Nephron progenitor cell (in vitro differentiated cells): ENCODE results near the gene PPIB.
"Not testable (repeated sequence)": the region's sequence is repeated elsewhere in the genome, so short reads cannot be mapped to it uniquely, and the experiment has no call there.

Experiments used
- DNase-seq: peaks from one replicate; pipeline ENCODE4 v3.0.0; 2021
- H3K27ac Mint-ChIP-seq: 2 replicates; pipeline ENCODE4 v1.8.0; 2021; ENCODE audit warnings: mild to moderate bottlenecking, moderate library complexity, mixed read lengths
- H3K27me3 Mint-ChIP-seq: 2 replicates; pipeline ENCODE4 v1.8.0; 2021; ENCODE audit warnings: mild to moderate bottlenecking, low read depth, mixed read lengths; ENCODE audit not compliant: poor library complexity
- H3K36me3 Mint-ChIP-seq: 2 replicates; pipeline ENCODE4 v1.8.0; 2021; ENCODE audit warnings: low read depth, mixed read lengths
- H3K4me1 Mint-ChIP-seq: 2 replicates; pipeline ENCODE4 v1.8.0; 2021; ENCODE audit warnings: mixed read lengths
- H3K4me3 Mint-ChIP-seq: 2 replicates; pipeline ENCODE4 v1.8.0; 2021; ENCODE audit warnings: mild to moderate bottlenecking, moderate library complexity, mixed read lengths
- H3K9me3 Mint-ChIP-seq: 2 replicates; pipeline ENCODE4 v1.8.0; 2021; ENCODE audit warnings: mild to moderate bottlenecking, moderate library complexity, mixed read lengths
- CTCF ChIP-seq: fragments of 200-600 bp; sonication (generic); IDR thresholded peaks from 2 replicates; pipeline ENCODE4 v1.5.0; 2021; ENCODE audit warnings: antibody characterized with exemption

PPIB gene

GRCh38 chr15:64111679-64112050, 51.2 kb downstream of the PPIB start:
- TF ChIP-seq CTCF = no peak
- H3K4me3 Mint-ChIP-seq = no peak overlapping the region
- peaks cover 32% of the 10 kb centered on the region for H3K36me3 Mint-ChIP-seq
- peak overlapping the region; percentile 62 for H3K27ac Mint-ChIP-seq
- no peaks in the 10 kb centered on the region for H3K27me3 Mint-ChIP-seq
- H3K4me1 Mint-ChIP-seq = peaks cover 29% of the 10 kb centered on the region
- H3K9me3 Mint-ChIP-seq = no peaks in the 10 kb centered on the region
- DNase-seq = no peak

GRCh38 chr15:64110950-64111678, 51.7 kb downstream of the PPIB start:
- TF ChIP-seq CTCF = no peak
- peaks cover 33% of the 10 kb centered on the region for H3K4me1 Mint-ChIP-seq
- H3K9me3 Mint-ChIP-seq = no peaks in the 10 kb centered on the region
- peak overlapping the region; percentile 62 for H3K27ac Mint-ChIP-seq
- H3K36me3 Mint-ChIP-seq = peaks cover 30% of the 10 kb centered on the region
- no peak for DNase-seq
- H3K27me3 Mint-ChIP-seq = no peaks in the 10 kb centered on the region
- no peak overlapping the region for H3K4me3 Mint-ChIP-seq

GRCh38 chr15:64110108-64110701, 52.6 kb downstream of the PPIB start:
- Mint-ChIP-seq H3K4me1 (peaks cover 28% of the 10 kb centered on the region), H3K36me3 (peaks cover 25% of the 10 kb centered on the region)
- not testable (repeated sequence) for H3K4me3 Mint-ChIP-seq, H3K27me3 Mint-ChIP-seq, H3K9me3 Mint-ChIP-seq, H3K27ac Mint-ChIP-seq, DNase-seq

- DNase-seq = no peak
- Mint-ChIP-seq H3K27ac (peak overlapping the region; percentile 26), H3K4me3 (no peak overlapping the region), H3K27me3 (no peaks in the 10 kb centered on the region), H3K4me1 (peaks cover 21% of the 10 kb centered on the region), H3K36me3 (peaks cover 19% of the 10 kb centered on the region), H3K9me3 (peaks cover 14% of the 10 kb centered on the region)
- no peak for TF ChIP-seq CTCF
Observed at GRCh38 chr15:64107337-64107736, 55.5 kb downstream of the PPIB start.
